NCI-H524 (cell line): Measurements from ENCODE around the gene SMIM21.
A peak's percentile ranks its signal among the peaks of the same experiment; 100 is the strongest.

ENCODE experiments used
- DNase-seq, 2 experiments: peaks; one replicate each; lab custom pipeline; 2025; lab: John Stamatoyannopoulos, UW

SMIM21 gene

DNA sequence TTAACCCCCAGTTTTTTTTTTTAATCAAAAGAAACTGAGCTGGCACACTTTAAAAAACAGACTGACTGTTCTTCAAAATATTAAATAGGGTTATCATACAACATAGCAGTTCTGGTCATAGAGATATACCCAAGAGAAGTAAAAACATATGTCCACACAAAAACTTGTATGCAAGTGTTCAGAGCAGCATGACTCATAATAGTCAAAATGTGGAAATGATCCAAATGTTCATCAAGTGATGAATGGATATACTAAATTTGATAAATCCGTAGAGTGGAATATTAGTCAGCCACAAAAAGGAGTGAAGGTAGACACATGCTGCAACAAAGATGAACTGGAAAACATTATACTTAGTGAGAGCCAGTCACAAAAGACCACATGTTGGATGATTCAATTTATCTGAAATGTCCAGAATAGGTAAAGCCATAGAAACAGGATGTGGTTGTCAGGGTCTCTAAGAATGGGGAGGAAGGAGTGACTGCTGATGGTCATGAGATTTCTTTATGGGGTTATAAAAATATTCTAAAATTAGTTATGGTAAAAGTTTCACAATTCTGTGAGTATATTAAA is 5.1 kb downstream of the SMIM21 start:
- DNase-seq: no peak

- no peak for DNase-seq
Observed at GRCh38 chr18:75421656-75422055, 5.8 kb downstream of the SMIM21 start.

DNA sequence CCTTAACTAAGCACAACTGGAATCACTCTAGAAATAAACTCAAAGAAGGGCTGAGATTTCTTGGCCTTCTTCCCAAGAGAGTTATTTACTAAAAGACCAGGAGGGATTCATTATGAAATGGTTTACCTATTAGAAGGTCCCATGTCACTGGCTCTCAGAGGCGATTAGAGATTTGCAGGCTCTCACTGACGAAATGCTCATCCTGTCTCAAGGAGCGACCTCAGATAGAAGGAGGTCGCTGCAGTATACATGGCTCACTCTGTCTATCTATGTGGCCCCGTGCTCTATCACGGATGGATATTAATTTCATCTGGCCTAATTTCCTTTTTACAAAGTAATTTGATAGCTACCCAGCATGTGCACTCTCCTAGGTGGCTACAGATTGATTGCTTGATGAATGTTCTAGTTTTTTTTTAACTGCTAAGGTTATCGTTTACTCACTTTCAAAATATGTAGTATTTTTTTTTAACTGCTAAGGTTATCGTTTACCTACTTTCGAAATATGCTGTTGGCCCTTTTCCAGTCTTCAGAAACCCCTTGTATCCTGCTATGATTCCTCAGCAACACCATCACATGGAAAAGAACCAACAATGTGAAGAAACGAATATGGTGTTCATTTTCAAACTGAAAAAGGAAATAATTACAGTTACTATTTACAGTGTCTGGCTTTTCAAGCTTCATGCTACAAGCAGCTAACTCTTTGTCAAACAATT is 9.1 kb downstream of the SMIM21 start:
- peak in 1 of 2 experiments; percentile 66 for DNase-seq

- no peak for DNase-seq
Observed at GRCh38 chr18:75410611-75411010, 16.9 kb downstream of the SMIM21 start.

DNA sequence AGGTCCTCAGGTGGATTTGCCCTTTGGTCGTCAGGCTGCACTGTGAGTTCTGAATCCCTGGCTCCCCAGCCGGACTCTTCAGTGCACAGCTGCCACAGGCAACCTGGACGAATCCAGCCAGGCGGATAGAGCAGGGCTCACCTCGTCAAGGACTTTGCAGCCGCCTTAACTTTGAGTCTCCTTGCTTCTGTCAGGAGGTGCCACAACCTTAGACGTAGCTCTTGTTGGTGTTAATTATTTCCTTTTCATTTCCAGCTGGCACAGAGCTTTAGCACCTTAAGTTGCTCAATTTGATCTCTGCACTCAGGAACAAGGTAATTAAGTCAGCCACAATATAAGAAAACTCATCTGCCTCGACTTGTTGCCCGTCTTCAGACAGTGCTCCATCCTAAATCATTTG is 17.7 kb downstream of the SMIM21 start:
- DNase-seq: peak in 1 of 2 experiments; percentile 31

GRCh38 chr18:75408554-75409506 is 18.7 kb downstream of the SMIM21 start:
- DNase-seq: peak in 1 of 2 experiments; percentile 60

- DNase-seq: no peak
Observed at GRCh38 chr18:75407468-75408437, 19.8 kb downstream of the SMIM21 start.

- DNase-seq: no peak
Observed at GRCh38 chr18:75406491-75407445, 20.7 kb downstream of the SMIM21 start.

DNA sequence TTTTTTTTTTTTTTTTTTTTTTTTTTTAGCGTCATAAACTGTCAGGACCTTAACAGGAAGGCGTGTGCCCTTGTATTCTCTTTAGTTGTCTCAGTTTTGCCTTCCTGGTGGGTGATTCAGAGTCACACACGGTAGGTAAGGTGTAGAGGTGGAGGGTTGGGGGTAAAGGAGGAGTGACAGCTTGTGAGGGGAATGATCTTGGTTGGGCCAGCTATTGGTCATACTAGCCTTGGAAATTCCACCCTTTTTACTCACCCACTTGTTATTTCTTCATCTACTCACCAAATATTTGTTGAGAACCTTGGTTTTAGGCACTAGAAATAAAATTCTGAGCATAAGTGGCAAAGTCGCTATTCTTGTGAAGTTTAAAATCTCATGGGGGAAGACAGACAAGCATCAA is 22.2 kb downstream of the SMIM21 start:
- no peak for DNase-seq

GRCh38 chr18:75400366-75400765 is 27.1 kb downstream of the SMIM21 start:
- DNase-seq: peak; percentile 34 to 84

DNA sequence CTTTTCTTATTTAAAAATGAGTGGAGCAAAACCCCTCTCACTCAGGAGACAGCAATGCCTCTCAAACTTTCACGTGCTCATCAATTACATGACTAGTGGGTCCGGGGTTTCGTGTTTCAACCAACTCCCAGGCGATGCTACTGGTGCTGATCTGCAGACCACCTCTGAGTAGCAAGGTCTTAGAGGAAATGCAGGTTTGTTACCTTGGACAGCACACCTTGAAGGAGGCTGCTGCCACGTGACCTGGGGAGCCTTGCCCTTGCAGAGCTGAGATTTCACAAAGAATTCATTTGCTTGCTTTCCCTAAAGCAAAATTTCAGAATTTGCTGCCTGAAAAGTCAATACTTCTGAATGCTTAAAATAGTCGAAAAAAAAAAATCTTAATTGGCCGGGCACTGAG is 32.4 kb downstream of the SMIM21 start:
- DNase-seq: no peak

DNA sequence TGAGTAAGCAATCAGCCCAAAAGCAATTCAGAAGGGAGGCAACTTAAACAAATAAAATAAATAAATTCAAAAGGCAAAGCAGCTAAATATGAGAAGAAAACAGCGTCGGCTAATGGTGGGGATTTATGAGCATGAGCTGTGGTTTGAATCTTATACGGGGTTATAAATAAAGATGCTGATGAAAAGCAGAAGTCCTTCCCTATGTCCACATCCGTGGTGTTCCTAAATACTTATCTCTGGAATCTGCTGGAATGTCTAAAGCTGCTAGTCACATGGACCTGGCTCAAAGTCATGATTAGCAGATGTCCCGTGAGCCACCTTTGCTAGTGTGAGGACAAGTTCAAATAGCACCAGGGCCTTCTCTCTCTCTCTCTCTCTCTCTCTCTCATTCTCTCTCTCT is 33.8 kb downstream of the SMIM21 start:
- DNase-seq: no peak

- no peak for DNase-seq
Observed at GRCh38 chr18:75392226-75392578, 35.3 kb downstream of the SMIM21 start.

DNA sequence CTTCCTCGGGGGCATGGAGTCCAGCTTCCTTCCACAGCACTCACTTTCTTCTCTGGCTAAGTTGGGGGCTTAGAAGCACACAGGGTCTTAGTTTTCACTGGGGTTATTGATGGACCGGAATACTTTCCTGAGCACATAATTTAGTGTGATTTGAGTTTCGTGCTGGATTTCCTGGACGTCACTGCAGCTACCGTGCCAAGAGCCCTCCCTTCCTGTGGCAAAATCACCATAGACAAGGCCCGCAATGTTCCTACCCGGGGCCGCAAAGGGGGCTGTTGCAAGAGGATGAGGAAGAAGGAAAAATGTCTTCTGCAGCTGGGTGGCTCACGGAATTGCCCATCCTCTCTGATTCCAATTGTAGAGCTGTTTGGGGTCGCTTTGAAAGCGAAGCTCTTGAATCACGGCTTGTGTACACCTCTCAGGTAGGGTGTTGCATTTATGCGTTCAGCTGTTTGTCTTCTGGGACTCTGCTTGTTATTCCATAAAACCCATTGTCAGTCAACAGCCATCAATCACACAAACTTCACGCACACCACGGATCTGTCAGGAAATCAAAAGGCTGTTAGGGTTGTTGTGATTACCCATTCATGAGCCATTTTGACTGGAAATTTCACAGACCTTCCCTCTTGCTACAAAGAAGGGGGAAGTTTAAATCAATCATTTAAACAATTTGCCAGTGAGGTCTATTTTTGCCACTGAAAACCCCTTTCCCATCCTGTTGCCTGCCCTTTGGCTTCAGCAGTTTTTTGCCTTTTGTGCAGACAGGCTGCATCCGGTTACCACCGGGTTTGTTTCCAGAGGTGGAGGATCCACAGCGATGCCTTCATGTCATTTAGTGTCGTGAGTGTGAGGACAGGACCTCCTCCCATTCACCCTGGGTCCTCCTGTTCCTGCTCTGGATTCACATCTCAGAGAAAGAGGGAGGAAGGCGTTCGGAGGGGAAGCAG is 36.0 kb downstream of the SMIM21 start:
- no peak for DNase-seq

DNA sequence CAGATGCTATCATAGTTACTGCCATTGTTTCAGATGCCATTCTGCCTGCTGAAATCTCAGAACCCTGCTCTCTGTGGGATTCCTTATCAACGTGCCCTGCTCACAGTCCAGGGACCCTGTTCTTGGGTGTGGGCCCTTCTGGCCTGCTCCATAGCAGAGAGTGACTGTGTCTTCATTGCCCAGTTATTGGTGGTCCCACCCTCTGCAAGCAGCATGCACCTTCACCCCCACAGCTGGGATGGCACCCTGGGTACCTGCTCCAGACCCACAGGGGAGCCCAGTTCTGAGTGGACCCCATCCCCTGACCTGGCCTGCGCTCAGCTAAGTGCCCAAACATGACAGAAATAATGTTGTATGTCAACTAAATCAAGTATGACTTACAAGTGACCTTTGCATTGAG is 36.6 kb downstream of the SMIM21 start:
- DNase-seq: no peak

- DNase-seq: no peak
Observed at GRCh38 chr18:75384144-75384543, 43.4 kb downstream of the SMIM21 start.

DNA sequence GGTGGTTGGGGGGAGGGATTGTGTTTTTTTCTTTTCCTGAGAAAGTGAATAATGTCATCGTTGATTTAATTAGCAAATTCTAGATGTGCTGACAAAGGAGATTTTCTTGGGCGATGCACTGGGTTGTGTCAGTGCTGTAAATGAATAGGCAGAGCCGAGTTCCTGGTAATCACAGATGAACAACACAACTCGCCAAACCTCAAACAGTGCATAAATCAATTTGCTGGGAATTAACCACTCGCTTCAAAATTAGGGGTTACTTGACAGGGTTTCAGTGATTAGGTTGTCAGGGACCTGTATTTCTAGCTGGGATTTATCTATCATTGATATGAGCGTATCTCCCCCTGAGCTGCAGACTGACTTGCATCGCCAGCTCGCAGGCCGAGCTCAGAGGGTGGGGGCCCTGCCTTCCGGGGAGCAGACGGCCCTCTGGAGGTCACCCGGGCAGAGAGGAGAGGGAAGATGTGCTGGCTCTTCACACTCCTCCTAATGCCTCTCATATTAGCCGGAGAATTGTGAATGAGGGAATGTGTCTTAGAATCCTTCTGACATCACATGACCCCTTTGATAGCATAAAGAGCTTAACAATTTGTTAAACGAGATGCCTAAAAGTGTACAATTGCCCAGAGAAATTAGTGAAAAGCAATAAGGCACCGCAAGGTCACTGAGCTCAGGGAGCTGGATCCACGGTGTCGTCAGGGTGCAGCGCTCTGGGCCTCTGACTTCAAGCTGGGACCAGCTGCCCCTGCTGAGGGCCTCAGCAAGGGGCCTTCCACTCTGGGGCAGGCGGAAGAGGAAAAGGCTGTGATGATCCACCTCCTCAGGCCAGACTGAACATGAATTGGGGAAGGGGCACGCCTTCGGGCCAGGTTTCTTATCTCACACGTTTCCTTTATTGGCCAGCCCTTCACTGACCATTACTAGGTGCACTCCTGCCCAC is 48.9 kb downstream of the SMIM21 start:
- DNase-seq: no peak

GRCh38 chr18:75377926-75378325 is 49.6 kb downstream of the SMIM21 start:
- DNase-seq: no peak
